BLaER1 treated with 17β-estradiol and CSF1 and Interleukin-3, amounts not matched to agents 10 nM and 100 nM (cell line): ENCODE results near the gene AGK.
A peak's percentile ranks its signal among the peaks of the same experiment; 100 is the strongest.

Experiments used
- H3K27ac ChIP-seq, 11 experiments: shearing (Covaris generic); formaldehyde crosslinking; 2 replicates each; pipeline ENCODE4 v1.8.1; 2022
- H3K27me3 ChIP-seq, 11 experiments: shearing (Covaris generic); formaldehyde crosslinking; 2 replicates each; pipeline ENCODE4 v1.8.1; 2022
- H3K36me3 ChIP-seq, 11 experiments: shearing (Covaris generic); formaldehyde crosslinking; 2 replicates each; pipeline ENCODE4 v1.8.1; 2022
- H3K4me1 ChIP-seq, 10 experiments: shearing (Covaris generic); formaldehyde crosslinking; 2 replicates each; pipeline ENCODE4 v1.8.1; 2022
- H3K4me2 ChIP-seq, 11 experiments: shearing (Covaris generic); formaldehyde crosslinking; 2 replicates each; pipeline ENCODE4 v1.8.1; 2022
- H3K4me3 ChIP-seq, 10 experiments: shearing (Covaris generic); formaldehyde crosslinking; 2 replicates each; pipeline ENCODE4 v1.8.1; 2022
- H3K9ac ChIP-seq, 11 experiments: shearing (Covaris generic); formaldehyde crosslinking; 2 replicates each; pipeline ENCODE4 v1.8.1; 2022
- H3K9me3 ChIP-seq, 11 experiments: shearing (Covaris generic); formaldehyde crosslinking; replicated peaks in 1 of 11; 2 replicates each; pipeline ENCODE4 v1.8.1; 2022
- H4K20me1 ChIP-seq, 11 experiments: shearing (Covaris generic); formaldehyde crosslinking; 2 replicates each; pipeline ENCODE4 v1.8.1; 2022
- Cebpa-rat ChIP-seq, 11 experiments: shearing (Covaris generic); IDR thresholded peaks; 2 replicates each; pipeline ENCODE4 v1.8.1; 2022

Gene AGK

DNA sequence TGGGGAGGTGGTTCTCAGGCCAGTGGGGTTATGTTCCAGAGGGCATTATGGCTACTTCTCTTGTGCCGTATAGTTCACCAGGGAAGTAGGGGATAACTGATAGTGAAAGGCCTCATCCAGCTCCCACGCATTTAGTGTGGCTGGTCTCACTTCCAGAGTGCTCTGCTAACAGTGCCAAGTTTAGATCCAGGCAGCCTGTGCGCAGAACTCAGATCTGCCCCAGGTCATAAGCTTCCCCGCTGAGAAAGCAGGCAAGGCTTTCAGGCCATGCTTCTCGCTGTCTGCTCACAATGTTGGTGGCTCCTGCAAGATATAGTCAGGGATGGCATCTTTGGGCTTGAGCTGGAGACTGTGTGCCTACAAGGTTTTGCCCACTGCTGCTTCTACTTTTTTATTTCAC is 11.3 kb downstream of the AGK start:
- peaks cover 90 to 100% (median 99%) of the 10 kb centered on the region in 11 experiments for H3K36me3 ChIP-seq
- H4K20me1 ChIP-seq = peaks cover 0 to 6% (median 0%) of the 10 kb centered on the region in 11 experiments; a peak in 3 of 22 replicates
- TF ChIP-seq Cebpa-rat (IDR thresholded peaks at IDR 0.05) = no peak
- no peak overlapping the region for H3K4me3 ChIP-seq
- H3K27me3 ChIP-seq = no peaks in the 10 kb centered on the region
- no peak overlapping the region for H3K4me2 ChIP-seq
- no peak overlapping the region for H3K9ac ChIP-seq
- peaks cover 23 to 74% (median 38%) of the 10 kb centered on the region in 11 experiments for H3K9me3 ChIP-seq
- H3K27ac ChIP-seq = 0 out of 22 replicates have a peak overlapping the region, but pooled peaks of 1 of the 11 experiments have one; percentile 78
- H3K4me1 ChIP-seq = peaks cover 0 to 26% (median 7%) of the 10 kb centered on the region in 10 experiments; a peak in 10 of 20 replicates

GRCh38 chr7:141562972-141563371 is 11.8 kb downstream of the AGK start:
- Histone ChIP-seq H3K9ac (no peak overlapping the region), H4K20me1 (peaks cover 0 to 6% (median 0%) of the 10 kb centered on the region in 11 experiments; a peak in 3 of 22 replicates), H3K9me3 (peaks cover 23 to 74% (median 34%) of the 10 kb centered on the region in 11 experiments), H3K4me3 (no peak overlapping the region), H3K4me1 (peaks cover 0 to 22% (median 7%) of the 10 kb centered on the region in 10 experiments; a peak in 10 of 20 replicates), H3K36me3 (peaks cover 93 to 100% (median 99%) of the 10 kb centered on the region in 11 experiments), H3K27me3 (no peaks in the 10 kb centered on the region), H3K27ac (peak overlapping the region in 1 of 11 experiments; percentile 78; a peak in 1 of 22 replicates), H3K4me2 (no peak overlapping the region)
- TF ChIP-seq Cebpa-rat (IDR thresholded peaks at IDR 0.05) = no peak

DNA sequence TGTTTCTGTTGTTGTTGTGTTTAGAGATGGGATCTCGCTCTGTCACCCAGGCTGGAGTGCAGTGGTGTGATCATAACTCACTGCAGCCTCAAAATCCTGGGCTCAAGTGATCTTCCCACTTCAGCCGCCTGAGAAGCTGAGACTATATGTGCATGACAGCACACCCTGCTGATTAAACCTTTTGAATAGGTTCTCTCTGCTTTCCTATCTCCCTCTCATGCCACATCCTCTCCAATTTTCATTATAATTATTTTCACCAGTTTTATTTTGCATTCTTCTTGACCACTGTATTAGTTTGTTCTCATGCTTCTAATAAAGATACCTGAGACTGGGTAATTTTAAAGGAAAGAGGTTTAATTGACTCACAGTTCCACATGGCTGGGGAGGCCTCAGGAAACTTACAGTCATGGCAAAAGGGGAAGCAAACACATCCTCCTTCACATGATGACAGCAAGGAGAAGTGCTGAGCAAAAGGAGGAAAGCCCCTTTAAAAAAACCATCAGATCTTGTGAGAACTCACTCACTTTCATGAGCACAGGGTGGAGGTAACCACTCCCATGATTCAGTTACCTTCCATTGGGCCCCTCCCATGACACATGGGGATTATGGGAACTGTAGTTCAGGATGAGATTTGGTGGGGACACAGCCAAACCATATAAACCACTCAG is 12.9 kb downstream of the AGK start:
- TF ChIP-seq Cebpa-rat (IDR thresholded peaks at IDR 0.05) = no peak
- peaks cover 93 to 100% (median 99%) of the 10 kb centered on the region in 11 experiments for H3K36me3 ChIP-seq
- peaks cover 0 to 6% (median 0%) of the 10 kb centered on the region in 11 experiments; a peak in 3 of 22 replicates for H4K20me1 ChIP-seq

DNA sequence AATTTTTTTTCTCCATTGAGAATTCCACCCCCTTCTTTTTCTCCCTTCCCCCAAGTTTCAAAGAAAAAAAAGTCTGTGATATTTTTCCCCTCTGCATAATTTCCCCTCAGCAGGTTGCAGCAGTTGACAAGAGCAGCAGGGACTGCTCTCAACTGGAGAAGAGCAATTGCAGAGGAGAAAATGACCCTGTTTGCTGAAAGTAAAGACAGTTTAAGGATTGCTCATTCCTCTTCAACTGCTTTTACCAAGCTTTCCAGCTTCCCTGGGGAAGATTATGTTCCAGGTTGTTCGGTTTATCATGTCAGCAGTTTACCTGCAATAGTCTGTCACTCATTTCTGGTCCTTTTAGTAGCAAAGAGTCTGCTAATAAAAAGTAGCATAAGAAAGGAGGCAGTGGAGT is 16.2 kb downstream of the AGK start:
- H3K27me3 ChIP-seq = no peaks in the 10 kb centered on the region
- H3K9me3 ChIP-seq = peaks cover 10 to 48% (median 24%) of the 10 kb centered on the region in 11 experiments
- H3K4me1 ChIP-seq = peaks cover 0 to 13% (median 6%) of the 10 kb centered on the region in 10 experiments; a peak in 9 of 20 replicates
- H3K27ac ChIP-seq = no peak overlapping the region
- H3K36me3 ChIP-seq = peaks cover 82 to 100% (median 96%) of the 10 kb centered on the region in 11 experiments
- H3K4me2 ChIP-seq = no peak overlapping the region
- H4K20me1 ChIP-seq = no peaks in the 10 kb centered on the region; a peak in 3 of 22 replicates
- TF ChIP-seq Cebpa-rat (IDR thresholded peaks at IDR 0.05) = no peak
- H3K9ac ChIP-seq = no peak overlapping the region
- H3K4me3 ChIP-seq = no peak overlapping the region

More for the DNA sequence above, 12.9 kb downstream of the AGK start:
- H3K4me1 ChIP-seq = peaks cover 0 to 13% (median 6%) of the 10 kb centered on the region in 10 experiments; a peak in 9 of 20 replicates
- peak overlapping the region in 6 of 11 experiments; percentile 10 to 78 (median 58); a peak in 9 of 22 replicates for H3K27ac ChIP-seq
- peaks cover 16 to 66% (median 23%) of the 10 kb centered on the region in 11 experiments for H3K9me3 ChIP-seq
- no peak overlapping the region for H3K9ac ChIP-seq
- H3K4me3 ChIP-seq = no peak overlapping the region
- H3K4me2 ChIP-seq = peak overlapping the region in 3 of 11 experiments; percentile 35 to 50 (median 39); a peak in 5 of 22 replicates
- no peaks in the 10 kb centered on the region for H3K27me3 ChIP-seq

DNA sequence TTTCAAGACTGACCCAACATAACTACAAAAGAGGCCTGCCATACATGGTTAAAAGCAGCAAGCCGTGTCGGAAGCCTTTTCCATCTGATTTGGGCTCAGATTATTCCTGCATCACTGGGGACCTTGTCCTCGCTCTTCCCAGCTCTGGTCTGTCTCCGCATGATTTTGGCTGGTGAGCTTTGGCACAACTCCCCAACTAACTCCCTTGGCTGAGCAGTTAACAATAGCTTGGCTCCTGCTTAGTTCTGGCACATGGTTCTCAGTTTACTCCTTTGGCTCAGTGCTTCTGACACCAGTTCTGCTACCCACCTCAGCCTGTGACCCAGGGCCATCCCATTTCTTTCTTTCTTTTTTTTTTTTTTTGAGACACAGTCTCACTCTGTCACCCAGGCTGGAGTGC is 17.0 kb downstream of the AGK start:
- no peak overlapping the region for H3K4me2 ChIP-seq
- no peak overlapping the region for H3K9ac ChIP-seq
- H3K9me3 ChIP-seq = peaks cover 10 to 44% (median 23%) of the 10 kb centered on the region in 11 experiments
- H3K27ac ChIP-seq = no peak overlapping the region
- H3K36me3 ChIP-seq = peaks cover 81 to 100% (median 96%) of the 10 kb centered on the region in 11 experiments
- H4K20me1 ChIP-seq = no peaks in the 10 kb centered on the region; a peak in 1 of 22 replicates
- TF ChIP-seq Cebpa-rat (IDR thresholded peaks at IDR 0.05) = no peak
- no peak overlapping the region for H3K4me3 ChIP-seq
- peaks cover 0 to 13% (median 6%) of the 10 kb centered on the region in 10 experiments; a peak in 9 of 20 replicates for H3K4me1 ChIP-seq
- no peaks in the 10 kb centered on the region for H3K27me3 ChIP-seq

GRCh38 chr7:141571059-141571458 is 19.8 kb downstream of the AGK start:
- H3K9ac ChIP-seq = no peak overlapping the region
- H3K27me3 ChIP-seq = no peaks in the 10 kb centered on the region
- no peak overlapping the region for H3K4me2 ChIP-seq
- H3K9me3 ChIP-seq = peaks cover 30 to 47% (median 40%) of the 10 kb centered on the region in 11 experiments
- peaks cover 81 to 100% (median 96%) of the 10 kb centered on the region in 11 experiments for H3K36me3 ChIP-seq
- no peak overlapping the region for H3K27ac ChIP-seq
- H3K4me3 ChIP-seq = no peak overlapping the region
- TF ChIP-seq Cebpa-rat (IDR thresholded peaks at IDR 0.05) = no peak
- no peaks in the 10 kb centered on the region for H4K20me1 ChIP-seq
- H3K4me1 ChIP-seq = no peaks in the 10 kb centered on the region

- H3K9ac ChIP-seq = no peak overlapping the region
- H3K9me3 ChIP-seq = peaks cover 41 to 58% (median 51%) of the 10 kb centered on the region in 11 experiments
- H3K4me1 ChIP-seq = no peaks in the 10 kb centered on the region
- H3K27me3 ChIP-seq = no peaks in the 10 kb centered on the region
- H4K20me1 ChIP-seq = no peaks in the 10 kb centered on the region
- H3K27ac ChIP-seq = no peak overlapping the region
- no peak overlapping the region for H3K4me2 ChIP-seq
- H3K4me3 ChIP-seq = no peak overlapping the region
- H3K36me3 ChIP-seq = peaks cover 80 to 100% (median 96%) of the 10 kb centered on the region in 11 experiments
- no peak for TF ChIP-seq Cebpa-rat (IDR thresholded peaks at IDR 0.05)
Measured at GRCh38 chr7:141572175-141572574, 21.0 kb downstream of the AGK start.

DNA sequence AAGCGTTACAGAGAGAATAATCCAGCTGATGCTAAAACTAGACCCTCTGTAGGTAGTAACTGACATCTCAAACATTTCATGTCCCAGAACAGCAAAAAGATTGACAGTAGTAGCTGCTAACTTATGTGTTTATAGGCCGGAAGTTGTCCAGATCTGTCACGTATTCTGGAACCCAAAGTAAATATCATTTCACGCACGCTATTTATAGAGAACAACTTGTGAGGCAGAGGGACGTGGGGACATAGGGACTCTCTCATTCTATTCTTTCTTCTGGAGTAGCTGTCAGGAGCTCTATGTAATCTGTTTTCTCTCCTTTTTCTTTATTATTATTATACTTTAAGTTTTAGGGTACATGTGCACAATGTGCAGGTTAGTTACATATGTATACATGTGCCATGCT is 22.3 kb downstream of the AGK start:
- no peak overlapping the region for H3K9ac ChIP-seq
- H3K4me2 ChIP-seq = no peak overlapping the region
- peaks cover 54 to 72% (median 64%) of the 10 kb centered on the region in 11 experiments for H3K9me3 ChIP-seq
- peaks cover 75 to 100% (median 94%) of the 10 kb centered on the region in 11 experiments for H3K36me3 ChIP-seq
- H3K27me3 ChIP-seq = no peaks in the 10 kb centered on the region
- no peak for TF ChIP-seq Cebpa-rat (IDR thresholded peaks at IDR 0.05)
- H3K4me3 ChIP-seq = no peak overlapping the region
- H3K4me1 ChIP-seq = no peaks in the 10 kb centered on the region
- H3K27ac ChIP-seq = no peak overlapping the region
- no peaks in the 10 kb centered on the region for H4K20me1 ChIP-seq

DNA sequence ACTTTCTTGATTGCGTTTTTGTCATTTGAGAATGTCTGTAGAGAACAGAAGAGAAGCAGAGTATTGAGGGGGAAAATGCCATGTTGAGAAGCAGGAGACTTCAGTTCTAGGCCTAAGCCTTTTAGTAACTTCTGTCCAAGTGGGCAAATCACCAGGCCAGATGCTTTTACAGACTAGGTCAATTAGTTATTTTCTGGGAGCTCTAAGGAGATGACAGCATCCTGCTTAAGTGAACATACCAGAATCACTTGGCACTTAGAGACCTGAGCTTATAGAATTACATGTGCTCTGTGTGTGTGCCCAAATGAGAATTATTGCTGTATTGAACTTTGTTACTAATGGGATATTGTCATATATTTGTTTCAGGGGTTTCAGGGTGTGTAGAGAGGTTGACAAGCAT is 24.0 kb downstream of the AGK start:
- no peak overlapping the region for H3K27ac ChIP-seq
- H3K9me3 ChIP-seq = peaks cover 60 to 74% (median 67%) of the 10 kb centered on the region in 11 experiments
- no peaks in the 10 kb centered on the region for H4K20me1 ChIP-seq
- TF ChIP-seq Cebpa-rat (IDR thresholded peaks at IDR 0.05) = no peak
- H3K4me2 ChIP-seq = no peak overlapping the region
- no peak overlapping the region for H3K9ac ChIP-seq
- peaks cover 75 to 100% (median 92%) of the 10 kb centered on the region in 11 experiments for H3K36me3 ChIP-seq
- H3K4me3 ChIP-seq = peak overlapping the region in 1 of 10 experiments; percentile 2; a peak in 1 of 20 replicates
- H3K4me1 ChIP-seq = no peaks in the 10 kb centered on the region
- no peaks in the 10 kb centered on the region for H3K27me3 ChIP-seq
